Esophagus squamous epithelium (tissue), 5 donors: Measurements from ENCODE around the gene CCDC30. TPM values are rescaled to one million over a fixed set of nuclear protein-coding genes. Genes with fewer than 3 reads are reported as not detected.
A peak's percentile ranks its signal among the peaks of the same experiment; 100 is the strongest.

Source experiments
- DNase-seq: peaks from one replicate; lab custom pipeline; 2025; lab: John Stamatoyannopoulos, UW
- H3K27ac ChIP-seq, 4 donors: fragments of 200-600 bp; sonication (generic); one replicate each; pipeline ENCODE4 v1.5.1; 2016 to 2019; ENCODE audit warnings: mild to moderate bottlenecking in 1 of 4
- H3K27me3 ChIP-seq, 4 donors: fragments of 200-600 bp; sonication (generic); 1 replicate in 3 of 4; 2 replicates in 1 of 4; pipeline versions ENCODE4 v1.5.1 to v1.6.0; 2017 to 2021; ENCODE audit warnings: antibody characterized with exemption in 1 of 4
- H3K36me3 ChIP-seq, 3 donors: fragments of 200-600 bp; sonication (generic); one replicate each; pipeline ENCODE4 v1.5.1; 2016 to 2019
- H3K4me1 ChIP-seq, 3 donors: fragments of 200-600 bp; sonication (generic); one replicate each; pipeline ENCODE4 v1.5.1; 2017 to 2019
- H3K4me3 ChIP-seq, 4 donors: fragments of 200-600 bp; sonication (generic); 1 replicate in 3 of 4; 2 replicates in 1 of 4; pipeline ENCODE4 v1.5.1; 2016 to 2019; ENCODE audit warnings: mild to moderate bottlenecking in 2 of 4, moderate library complexity in 1 of 4
- H3K9me3 ChIP-seq, 3 donors: fragments of 200-600 bp; sonication (generic); one replicate each; pipeline ENCODE4 v1.5.1; 2016 to 2019
- POLR2A ChIP-seq, 4 donors: fragments of 450-650 bp; IDR thresholded peaks; one replicate each; pipeline ENCODE4 v1.6.1; 2017; ENCODE audit warnings: antibody characterized with exemption in 4 of 4, mild to moderate bottlenecking in 4 of 4, moderate library complexity in 3 of 4
- WGBS, 2 donors: methylation state at CpG; one replicate each; pipeline ENCODE4 v1.1.5; 2018; 5-methylcytosine and 5-hydroxymethylcytosine counted together
- intact Hi-C: fragments of 100-400 bp; cut with DNase I; formaldehyde crosslinking; loops from one replicate; pipeline ENCODE4 v1.15.0; 2022
- small RNA-seq, 4 donors: library from RNA; depleted of rRNA; stranded (forward); fragments of <200 nt; gene quantifications; one replicate each; pipeline ENCODE3, GENCODE V24; 2016
- total RNA-seq, 4 donors: library from RNA; depleted of rRNA; stranded (reverse); fragments of >200 nt; gene quantifications; one replicate each; pipeline ENCODE4 v1.1.0, GENCODE V29; 2016
- TF ChIP-seq, protein P1 (sequence below), 6 experiments: fragments of 450-650 bp in 4 of 6; fragments of 200-600 bp in 2 of 6; sonication (generic) in 2 of 6; IDR thresholded peaks; one replicate each; pipeline ENCODE4 v1.5.1; 2016 to 2019; ENCODE audit warnings: antibody characterized with exemption in 6 of 6, mild to moderate bottlenecking in 4 of 6, moderate library complexity in 4 of 6
- donor health status: DM: yes; HTN: yes; CAD: no.

Gene CCDC30
- total RNA-seq, 4 donors from 2014 or later: 0.12 to 1.3 (median 0.42) TPM

- WGBS, 2 donors: 46 to 63% methylated on average over 2 of the region's 2 CpGs
- no peak overlapping the region for H3K4me3 ChIP-seq
- TF ChIP-seq POLR2A (IDR thresholded peaks at IDR 0.05): no peak
- TF ChIP-seq, protein P1, sequence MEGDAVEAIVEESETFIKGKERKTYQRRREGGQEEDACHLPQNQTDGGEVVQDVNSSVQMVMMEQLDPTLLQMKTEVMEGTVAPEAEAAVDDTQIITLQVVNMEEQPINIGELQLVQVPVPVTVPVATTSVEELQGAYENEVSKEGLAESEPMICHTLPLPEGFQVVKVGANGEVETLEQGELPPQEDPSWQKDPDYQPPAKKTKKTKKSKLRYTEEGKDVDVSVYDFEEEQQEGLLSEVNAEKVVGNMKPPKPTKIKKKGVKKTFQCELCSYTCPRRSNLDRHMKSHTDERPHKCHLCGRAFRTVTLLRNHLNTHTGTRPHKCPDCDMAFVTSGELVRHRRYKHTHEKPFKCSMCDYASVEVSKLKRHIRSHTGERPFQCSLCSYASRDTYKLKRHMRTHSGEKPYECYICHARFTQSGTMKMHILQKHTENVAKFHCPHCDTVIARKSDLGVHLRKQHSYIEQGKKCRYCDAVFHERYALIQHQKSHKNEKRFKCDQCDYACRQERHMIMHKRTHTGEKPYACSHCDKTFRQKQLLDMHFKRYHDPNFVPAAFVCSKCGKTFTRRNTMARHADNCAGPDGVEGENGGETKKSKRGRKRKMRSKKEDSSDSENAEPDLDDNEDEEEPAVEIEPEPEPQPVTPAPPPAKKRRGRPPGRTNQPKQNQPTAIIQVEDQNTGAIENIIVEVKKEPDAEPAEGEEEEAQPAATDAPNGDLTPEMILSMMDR (IDR thresholded peaks at IDR 0.05): no peak
- peak overlapping the region in 2 of 4 donors; percentile 43 to 54 for H3K27ac ChIP-seq
- intact Hi-C loops: no loop called here
- DNase-seq: no peak
- no peaks in the 10 kb centered on the region for H3K9me3 ChIP-seq
- no peaks in the 10 kb centered on the region for H3K27me3 ChIP-seq
- H3K36me3 ChIP-seq: peaks cover 6 to 36% (median 11%) of the 10 kb centered on the region in 3 donors
- H3K4me1 ChIP-seq: peaks cover 11 to 73% (median 50%) of the 10 kb centered on the region in 3 donors
These were observed 229.8 kb downstream of the CCDC30 start for GRCh38 chr1:42692911-42693310.

DNA sequence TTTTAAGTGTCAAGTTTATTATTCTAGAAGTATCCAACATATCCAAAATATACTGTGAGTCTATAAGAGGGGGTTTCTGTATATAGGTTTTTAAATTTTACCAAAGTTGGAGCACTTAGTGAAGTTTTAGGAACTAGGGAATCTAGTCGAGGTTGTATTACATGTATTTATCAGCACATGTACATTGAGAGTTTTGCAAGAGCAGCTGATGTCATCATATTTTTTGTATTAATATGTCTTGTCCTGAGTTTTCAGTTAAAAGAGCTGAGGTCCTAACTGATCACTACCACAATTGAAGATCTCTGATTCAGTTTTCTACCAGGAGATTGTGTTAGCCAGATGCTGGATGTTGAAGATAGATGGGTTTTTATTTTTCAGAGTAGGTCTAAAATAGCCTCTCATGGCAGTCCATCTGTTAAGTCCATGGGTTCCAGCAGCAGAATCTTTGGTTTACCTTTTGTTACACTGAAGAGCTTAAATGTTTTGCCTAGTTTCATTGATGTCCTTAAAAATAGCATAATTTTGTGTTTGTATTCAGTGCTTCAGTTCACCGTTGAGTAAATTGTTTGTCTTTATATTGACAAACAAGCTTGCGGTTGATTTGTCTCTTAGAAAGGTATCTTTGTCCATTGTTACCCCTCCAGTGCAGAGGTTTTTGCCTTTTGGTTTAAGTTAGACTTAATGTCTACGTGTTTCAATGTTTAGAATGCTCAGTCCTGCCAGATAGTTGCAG is 235.2 kb downstream of the CCDC30 start:
- DNase-seq: no peak
- no peaks in the 10 kb centered on the region for H3K9me3 ChIP-seq
- H3K36me3 ChIP-seq: peaks cover 16 to 89% (median 32%) of the 10 kb centered on the region in 3 donors
- TF ChIP-seq POLR2A (IDR thresholded peaks at IDR 0.05): no peak
- TF ChIP-seq, protein P1 (IDR thresholded peaks at IDR 0.05): no peak
- intact Hi-C loops: no loop called here
- H3K27me3 ChIP-seq: no peaks in the 10 kb centered on the region
- H3K27ac ChIP-seq: no peak overlapping the region
- peaks cover 0 to 19% (median 5%) of the 10 kb centered on the region in 3 donors for H3K4me1 ChIP-seq
- 87 to 89% methylated on average over 4 of the region's 4 CpGs for WGBS, 2 donors
- H3K4me3 ChIP-seq: no peak overlapping the region

DNA sequence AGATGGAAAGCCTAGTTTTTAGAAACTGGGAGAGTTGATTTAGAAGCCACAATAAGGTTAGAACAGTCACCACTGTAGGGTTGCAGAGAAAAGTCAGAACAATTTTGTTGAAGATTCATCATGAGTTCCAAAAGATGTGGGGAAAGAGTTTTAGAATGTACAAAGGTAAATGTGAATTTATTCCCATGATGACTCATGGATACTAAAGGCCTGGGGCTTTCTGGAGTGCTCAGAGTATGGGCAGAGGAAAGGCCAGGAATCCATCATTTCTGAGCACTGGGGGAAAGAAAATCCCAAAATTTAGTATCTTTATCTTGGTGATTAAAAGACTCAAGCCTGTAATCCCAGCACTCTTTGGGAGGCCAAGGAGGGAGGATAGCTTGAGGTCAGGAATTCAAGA is 236.9 kb downstream of the CCDC30 start:
- intact Hi-C loops: no loop called here
- H3K4me3 ChIP-seq: no peak overlapping the region
- H3K27ac ChIP-seq: no peak overlapping the region
- no peak for DNase-seq
- no peaks in the 10 kb centered on the region for H3K9me3 ChIP-seq
- TF ChIP-seq POLR2A (IDR thresholded peaks at IDR 0.05): no peak
- TF ChIP-seq, protein P1 (IDR thresholded peaks at IDR 0.05): no peak
- no peaks in the 10 kb centered on the region for H3K27me3 ChIP-seq
- peaks cover 16 to 100% (median 43%) of the 10 kb centered on the region in 3 donors for H3K36me3 ChIP-seq
- peaks cover 0 to 2% (median 0%) of the 10 kb centered on the region in 3 donors for H3K4me1 ChIP-seq

- intact Hi-C loops: no loop called here
- no peak overlapping the region for H3K4me3 ChIP-seq
- no peak for TF ChIP-seq POLR2A (IDR thresholded peaks at IDR 0.05)
- TF ChIP-seq, protein P1 (IDR thresholded peaks at IDR 0.05): no peak
- peaks cover 2 to 99% (median 27%) of the 10 kb centered on the region in 3 donors for H3K36me3 ChIP-seq
- no peak overlapping the region for H3K27ac ChIP-seq
- no peaks in the 10 kb centered on the region for H3K27me3 ChIP-seq
- DNase-seq: no peak
- H3K4me1 ChIP-seq: no peaks in the 10 kb centered on the region
- 93% methylated on average over 6 to 7 of the region's 7 CpGs for WGBS, 2 donors
- H3K9me3 ChIP-seq: no peaks in the 10 kb centered on the region
These were observed 240.9 kb downstream of the CCDC30 start for GRCh38 chr1:42703888-42704464.

Small RNAs within 50 kb of the gene (small RNA-seq; reads per million reads assigned to genes)
- gene RNU6-536P (0 reads per million in 4 donors), gene TMSB4XP1 (0 reads per million in 4 donors)

Other genes starting within 250 kb of the CCDC30 start
- gene FOXJ3, start 128.1 kb upstream of the CCDC30 start, total RNA-seq: 10 to 100 TPM; 18.7 to 36.6 (median 27.5) TPM
- under 1 TPM in 3 of 4 donors, not detected in 1; 0.04 to 0.57 (median 0.06) TPM for gene RIMKLA, start 82.5 kb upstream of the CCDC30 start, total RNA-seq
- under 1 TPM in 2 of 4 donors, not detected in 2; 0.19 to 0.79 TPM for gene ZMYND12, start 7.3 kb upstream of the CCDC30 start, total RNA-seq
- gene PPCS, start 6.7 kb upstream of the CCDC30 start, total RNA-seq: 10 to 100 TPM; 44.2 to 76.8 (median 58.9) TPM
- gene PPIH, start 195.1 kb downstream of the CCDC30 start, total RNA-seq: 10 to 100 TPM; 29.2 to 56.2 (median 43.4) TPM
- 100 to 1,000 TPM; 338 to 569 (median 531) TPM for gene YBX1, start 219.1 kb downstream of the CCDC30 start, total RNA-seq